Breast epithelium (tissue), 3 donors: ENCODE results near the gene EPRS1.

Source experiments
- POLR2A ChIP-seq: fragments of 450-650 bp; IDR thresholded peaks from one replicate; pipeline ENCODE4 v1.6.1; 2016; ENCODE audit warnings: antibody characterized with exemption, mild to moderate bottlenecking, moderate library complexity
- TF ChIP-seq, protein P1 (sequence below), 3 donors: fragments of 450-650 bp; IDR thresholded peaks; one replicate each; pipeline ENCODE4 v1.5.1; 2016 to 2017; ENCODE audit warnings: antibody characterized with exemption in 3 of 3, mild to moderate bottlenecking in 3 of 3, moderate library complexity in 3 of 3

DNA sequence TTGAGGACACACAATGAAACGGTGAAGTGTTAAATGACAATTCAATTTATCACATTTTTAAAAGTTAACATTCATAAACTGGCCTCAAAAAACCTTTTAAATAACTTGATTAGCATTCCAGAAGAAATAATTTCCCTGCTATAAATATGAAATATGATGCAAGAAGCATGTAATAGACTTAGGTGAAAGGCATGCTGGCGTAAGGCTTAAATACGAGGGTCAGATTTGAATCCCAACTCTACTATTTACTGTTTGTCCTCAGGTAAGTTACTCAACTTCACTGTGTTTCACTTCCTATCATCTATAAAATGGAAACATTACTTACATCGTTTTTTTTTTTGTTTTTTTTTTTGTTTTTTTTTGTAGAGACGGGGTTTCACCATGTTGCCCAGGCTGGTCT is 40.8 kb downstream of the EPRS1 start:
- TF ChIP-seq, protein P1, sequence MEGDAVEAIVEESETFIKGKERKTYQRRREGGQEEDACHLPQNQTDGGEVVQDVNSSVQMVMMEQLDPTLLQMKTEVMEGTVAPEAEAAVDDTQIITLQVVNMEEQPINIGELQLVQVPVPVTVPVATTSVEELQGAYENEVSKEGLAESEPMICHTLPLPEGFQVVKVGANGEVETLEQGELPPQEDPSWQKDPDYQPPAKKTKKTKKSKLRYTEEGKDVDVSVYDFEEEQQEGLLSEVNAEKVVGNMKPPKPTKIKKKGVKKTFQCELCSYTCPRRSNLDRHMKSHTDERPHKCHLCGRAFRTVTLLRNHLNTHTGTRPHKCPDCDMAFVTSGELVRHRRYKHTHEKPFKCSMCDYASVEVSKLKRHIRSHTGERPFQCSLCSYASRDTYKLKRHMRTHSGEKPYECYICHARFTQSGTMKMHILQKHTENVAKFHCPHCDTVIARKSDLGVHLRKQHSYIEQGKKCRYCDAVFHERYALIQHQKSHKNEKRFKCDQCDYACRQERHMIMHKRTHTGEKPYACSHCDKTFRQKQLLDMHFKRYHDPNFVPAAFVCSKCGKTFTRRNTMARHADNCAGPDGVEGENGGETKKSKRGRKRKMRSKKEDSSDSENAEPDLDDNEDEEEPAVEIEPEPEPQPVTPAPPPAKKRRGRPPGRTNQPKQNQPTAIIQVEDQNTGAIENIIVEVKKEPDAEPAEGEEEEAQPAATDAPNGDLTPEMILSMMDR (IDR thresholded peaks at IDR 0.05) = no peak
- no peak for TF ChIP-seq POLR2A
